Stimulated activated CD8-positive, alpha-beta memory T cell treated with anti-CD3 and anti-CD28 coated beads, Interleukin-12 subunit alpha, Interleukin-12 subunit beta, amount 100 ng/mL, for 24 hours (primary cell): ENCODE data around the gene APOO.

Source experiments
- DNase-seq: peaks from one replicate; pipeline ENCODE4 v3.0.0-alpha.2; 2020; ENCODE audit errors: extremely low read depth

The APOO gene

DNA sequence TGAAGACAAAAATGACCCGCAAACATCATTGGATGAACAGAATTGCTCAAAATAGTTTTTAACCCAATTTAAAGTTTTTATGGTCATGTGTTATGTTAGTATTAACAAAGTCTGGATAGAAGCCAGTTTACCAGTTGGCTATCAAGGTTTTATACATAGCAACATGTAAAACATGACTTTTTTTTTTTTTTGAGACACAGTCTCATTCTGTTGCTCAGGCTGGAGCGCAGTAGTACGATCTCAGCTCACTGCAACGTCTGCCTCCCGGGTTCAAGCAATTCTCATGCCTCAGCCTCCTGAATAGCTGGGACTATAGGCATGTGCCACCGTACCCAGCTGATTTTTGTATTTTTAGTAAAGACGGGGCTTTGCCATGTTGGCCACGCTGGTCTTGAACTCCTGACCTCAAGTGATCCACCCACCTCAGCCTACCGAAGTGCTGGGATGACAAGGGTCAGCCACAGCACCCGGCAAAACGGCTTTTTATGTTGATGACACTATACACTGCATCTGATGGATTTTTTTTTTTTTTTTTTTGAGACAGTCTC lies 121.4 kb downstream of the APOO start:
- no peak for DNase-seq

- DNase-seq: no peak
Observed at GRCh38 chrX:23785580-23785979, 122.2 kb downstream of the APOO start.

- DNase-seq: no peak
Observed at GRCh38 chrX:23784470-23785331, 123.0 kb downstream of the APOO start.

GRCh38 chrX:23783589-23784469 lies 123.9 kb downstream of the APOO start:
- no peak for DNase-seq
